Astrocyte (in vitro differentiated cells and primary cell): ENCODE results near the gene TNFRSF9. TPM values are rescaled to one million over a fixed set of nuclear protein-coding genes. Genes with fewer than 3 reads are reported as not detected.

Source experiments
- DNase-seq: peaks from one replicate; pipeline ENCODE4 v3.0.0-alpha.2; 2010; ENCODE audit warnings: low read depth
- FAIRE-seq: peaks from 2 replicates; lab custom pipeline; 2011; peaks lifted over from hg19 to GRCh38; lab: Jason Lieb, UNC
- H2AFZ ChIP-seq: 2 replicates; pipeline ENCODE4 v1.6.0; 2012; ENCODE audit warnings: low read depth, low read length, inconsistent platforms
- H3K27ac ChIP-seq: 2 replicates; pipeline ENCODE4 v1.5.1; 2011; ENCODE audit warnings: low read depth, low read length, inconsistent platforms
- H3K27me3 ChIP-seq: 2 replicates; pipeline ENCODE4 v1.6.0; 2011; ENCODE audit warnings: low read length, inconsistent platforms; ENCODE audit not compliant: insufficient read depth
- H3K36me3 ChIP-seq: 2 replicates; pipeline ENCODE4 v1.5.1; 2011; ENCODE audit warnings: low read length, inconsistent platforms; ENCODE audit not compliant: insufficient read depth
- H3K4me1 ChIP-seq: 2 replicates; pipeline ENCODE4 v1.5.1; 2011; ENCODE audit warnings: low read length, inconsistent platforms; ENCODE audit not compliant: insufficient read depth
- H3K4me2 ChIP-seq: 2 replicates; pipeline ENCODE4 v1.6.0; 2012; ENCODE audit warnings: low read length, inconsistent platforms
- H3K4me3 ChIP-seq: 2 replicates; pipeline ENCODE4 v1.5.1; 2011; ENCODE audit warnings: low read depth, mild to moderate bottlenecking, low read length, inconsistent platforms; ENCODE audit not compliant: insufficient read depth
- H3K79me2 ChIP-seq: 2 replicates; pipeline ENCODE4 v1.6.0; 2012; ENCODE audit warnings: mild to moderate bottlenecking, low read length, inconsistent platforms; ENCODE audit not compliant: insufficient read depth
- H3K9ac ChIP-seq: 2 replicates; pipeline ENCODE4 v1.6.0; 2012; ENCODE audit warnings: mild to moderate bottlenecking, low read length, inconsistent platforms
- H3K9me3 ChIP-seq: 2 replicates; pipeline ENCODE4 v1.5.1; 2012; ENCODE audit warnings: low read depth, mild to moderate bottlenecking, low read length, inconsistent platforms; ENCODE audit not compliant: insufficient read depth
- H4K20me1 ChIP-seq: 2 replicates; pipeline ENCODE4 v1.6.0; 2012; ENCODE audit warnings: low read length, inconsistent platforms; ENCODE audit not compliant: insufficient read depth
- H3K27ac Mint-ChIP-seq: one replicate; pipeline ENCODE4 v1.8.0; 2021; ENCODE audit warnings: mild to moderate bottlenecking, mixed read lengths; ENCODE audit not compliant: unreplicated experiment
- H3K27me3 Mint-ChIP-seq: one replicate; pipeline ENCODE4 v1.8.0; 2021; ENCODE audit warnings: low read depth, mixed read lengths; ENCODE audit not compliant: unreplicated experiment
- H3K36me3 Mint-ChIP-seq: one replicate; pipeline ENCODE4 v1.8.0; 2021; ENCODE audit warnings: low read depth, mixed read lengths; ENCODE audit not compliant: unreplicated experiment
- H3K4me1 Mint-ChIP-seq: one replicate; pipeline ENCODE4 v1.8.0; 2021; ENCODE audit warnings: low read depth, mixed read lengths; ENCODE audit not compliant: unreplicated experiment
- H3K4me3 Mint-ChIP-seq: one replicate; pipeline ENCODE4 v1.8.0; 2021; ENCODE audit warnings: mild to moderate bottlenecking, moderate library complexity, mixed read lengths; ENCODE audit not compliant: unreplicated experiment
- H3K9me3 Mint-ChIP-seq: one replicate; pipeline ENCODE4 v1.8.0; 2021; ENCODE audit warnings: mild to moderate bottlenecking, mixed read lengths; ENCODE audit not compliant: unreplicated experiment
- CTCF ChIP-seq: IDR thresholded peaks from 2 replicates; pipeline ENCODE4 v1.5.1; 2011; ENCODE audit warnings: low read depth, mild to moderate bottlenecking, inconsistent platforms, low read length, moderate library complexity; ENCODE audit not compliant: insufficient read depth
- EZH2 ChIP-seq: IDR thresholded peaks from 2 replicates; pipeline ENCODE4 v1.6.1; 2012; ENCODE audit warnings: mild to moderate bottlenecking, low read length, inconsistent platforms; ENCODE audit not compliant: insufficient read depth
- total RNA-seq: library from RNA; stranded (reverse); gene quantifications from 2 replicates; pipeline ENCODE4 v1.2.1, GENCODE V29; 2021

TNFRSF9 gene
- total RNA-seq, 1 donor from 2014 or later = 3.4 TPM

GRCh38 chr1:7971024-7971423 lies 30.4 kb upstream of the TNFRSF9 start:
- Histone ChIP-seq H3K9ac (no peak overlapping the region), H3K27ac (no peak overlapping the region), H4K20me1 (peaks cover 35% of the 10 kb centered on the region), H3K4me2 (no peak overlapping the region), H3K4me3 (no peak overlapping the region), H2AFZ (no peak overlapping the region), H3K9me3 (no peaks in the 10 kb centered on the region), H3K4me1 (no peaks in the 10 kb centered on the region), H3K79me2 (peaks cover 40% of the 10 kb centered on the region), H3K27me3 (no peaks in the 10 kb centered on the region), H3K36me3 (peaks cover 45% of the 10 kb centered on the region)
- FAIRE-seq (no peak), DNase-seq (no peak)
- no peak for TF ChIP-seq EZH2
- TF ChIP-seq CTCF = no peak
- peaks cover 3% of the 10 kb centered on the region for H3K4me1 Mint-ChIP-seq
- no peaks in the 10 kb centered on the region for H3K27me3 Mint-ChIP-seq
- H3K27ac Mint-ChIP-seq = no peak overlapping the region
- H3K36me3 Mint-ChIP-seq = peaks cover 16% of the 10 kb centered on the region
- no peak overlapping the region for H3K4me3 Mint-ChIP-seq
- H3K9me3 Mint-ChIP-seq = no peaks in the 10 kb centered on the region

DNA sequence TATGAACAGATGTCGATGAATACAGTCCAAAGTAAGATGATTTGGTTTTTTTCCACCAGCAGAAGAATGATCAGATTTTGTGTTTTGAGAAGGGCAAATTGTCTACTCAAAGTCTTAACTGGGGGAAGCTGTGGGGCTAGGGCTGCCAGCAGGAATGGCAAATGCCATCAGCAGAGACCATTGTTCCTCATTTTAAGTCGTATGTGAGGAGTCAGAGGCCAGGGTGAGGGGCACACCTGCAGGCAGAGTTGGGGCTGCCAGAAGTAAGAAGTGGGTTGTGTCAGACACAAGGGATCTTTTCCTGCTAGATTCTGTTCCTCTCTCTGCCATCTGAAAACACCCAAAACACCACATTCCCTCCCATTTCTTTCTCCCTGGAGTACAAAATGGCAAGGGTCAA lies 29.6 kb upstream of the TNFRSF9 start:
- Histone ChIP-seq H3K27me3 (no peaks in the 10 kb centered on the region), H3K27ac (no peak overlapping the region), H3K4me1 (no peaks in the 10 kb centered on the region), H3K4me3 (no peak overlapping the region), H2AFZ (no peak overlapping the region), H3K9ac (no peak overlapping the region), H3K4me2 (no peak overlapping the region), H3K9me3 (no peaks in the 10 kb centered on the region), H3K79me2 (peaks cover 42% of the 10 kb centered on the region), H3K36me3 (peaks cover 50% of the 10 kb centered on the region), H4K20me1 (peaks cover 40% of the 10 kb centered on the region)
- Mint-ChIP-seq H3K27me3 (no peaks in the 10 kb centered on the region), H3K36me3 (peaks cover 16% of the 10 kb centered on the region), H3K9me3 (no peaks in the 10 kb centered on the region), H3K27ac (no peak overlapping the region), H3K4me3 (no peak overlapping the region), H3K4me1 (peaks cover 3% of the 10 kb centered on the region)
- DNase-seq = no peak
- TF ChIP-seq CTCF (no peak), EZH2 (no peak)
- FAIRE-seq = no peak

- FAIRE-seq (no peak), DNase-seq (no peak)
- H3K36me3 Mint-ChIP-seq = peaks cover 17% of the 10 kb centered on the region
- H3K9me3 ChIP-seq = no peaks in the 10 kb centered on the region
- H3K4me1 ChIP-seq = no peaks in the 10 kb centered on the region
- no peak overlapping the region for H3K27ac Mint-ChIP-seq
- TF ChIP-seq EZH2 = no peak
- no peak for TF ChIP-seq CTCF
- H3K9me3 Mint-ChIP-seq = no peaks in the 10 kb centered on the region
- no peak overlapping the region for H3K4me3 Mint-ChIP-seq
- peaks cover 4% of the 10 kb centered on the region for H3K4me1 Mint-ChIP-seq
- peaks cover 44% of the 10 kb centered on the region for H4K20me1 ChIP-seq
- no peak overlapping the region for H3K4me3 ChIP-seq
- H3K27me3 ChIP-seq = no peaks in the 10 kb centered on the region
- H3K9ac ChIP-seq = no peak overlapping the region
- H3K79me2 ChIP-seq = peaks cover 61% of the 10 kb centered on the region
- no peaks in the 10 kb centered on the region for H3K27me3 Mint-ChIP-seq
- H2AFZ ChIP-seq = no peak overlapping the region
- H3K27ac ChIP-seq = no peak overlapping the region
- peaks cover 59% of the 10 kb centered on the region for H3K36me3 ChIP-seq
- no peak overlapping the region for H3K4me2 ChIP-seq
These were observed 27.0 kb upstream of the TNFRSF9 start for GRCh38 chr1:7967651-7968050.
